K562 (cell line): ENCODE measurements around the gene RBM19. TPM values are rescaled to one million over a fixed set of nuclear protein-coding genes. Genes with fewer than 3 reads are reported as not detected.

ENCODE experiments used
- ATF7 ChIP-seq: fragments of 450-650 bp; IDR thresholded peaks from 2 replicates; pipeline ENCODE4 v1.7.1; 2014; ENCODE audit warnings: mild to moderate bottlenecking, moderate library complexity
- CREB3L1 ChIP-seq: fragments of 450-650 bp; IDR thresholded peaks from 2 replicates; pipeline ENCODE4 v1.6.1; 2014; ENCODE audit warnings: low read depth, mild to moderate bottlenecking, moderate library complexity, borderline replicate concordance
- ETS1 ChIP-seq: conservative IDR thresholded peaks from 2 replicates; pipeline ENCODE4 v1.6.1; 2011; ENCODE audit warnings: low read depth, mild to moderate bottlenecking, low read length; ENCODE audit not compliant: control insufficient read depth
- KHSRP ChIP-seq: fragments of 450-650 bp; IDR thresholded peaks from 2 replicates; pipeline ENCODE4 v1.6.1; 2017
- MYNN ChIP-seq, 2 experiments: sonication (generic); formaldehyde crosslinking in 1 of 2; IDR thresholded peaks; 2 replicates each; pipeline versions ENCODE4 v1.5.0 to v1.6.1; 2016 to 2020; ENCODE audit warnings: antibody characterized with exemption in 1 of 2, missing genetic modification reagents in 1 of 2
- NBN ChIP-seq: fragments of 450-650 bp; IDR thresholded peaks from 2 replicates; pipeline ENCODE4 v1.6.1; 2016; ENCODE audit warnings: low read depth, mild to moderate bottlenecking
- PCBP2 ChIP-seq: fragments of 200-400 bp; formaldehyde crosslinking; IDR thresholded peaks from 2 replicates; pipeline ENCODE4 v1.6.1; 2018; ENCODE audit warnings: low read length, low read depth, mild to moderate bottlenecking, moderate library complexity; ENCODE audit not compliant: poor library complexity, severe bottlenecking
- SAFB ChIP-seq: fragments of 200-400 bp; formaldehyde crosslinking; IDR thresholded peaks from 2 replicates; pipeline ENCODE4 v1.6.1; 2017; ENCODE audit warnings: low read depth, low read length, borderline replicate concordance
- SLC30A9 ChIP-seq: fragments of 250-450 bp; sonication (Bioruptor Pico); IDR thresholded peaks from 2 replicates; pipeline ENCODE4 v1.8.0; 2022; ENCODE audit warnings: mild to moderate bottlenecking, moderate library complexity
- SMARCB1 ChIP-seq: IDR thresholded peaks from 2 replicates; pipeline ENCODE4 v1.6.1; 2011; ENCODE audit warnings: improper control_type of control experiment, low read depth; ENCODE audit not compliant: insufficient read length
- SRSF1 ChIP-seq: fragments of 200-400 bp; formaldehyde crosslinking; IDR thresholded peaks from 2 replicates; pipeline ENCODE4 v1.6.1; 2017; ENCODE audit warnings: mild to moderate bottlenecking, low read depth, low read length, moderate library complexity
- ZBTB5 ChIP-seq: fragments of 450-650 bp; IDR thresholded peaks from 2 replicates; pipeline ENCODE4 v1.6.1; 2017; ENCODE audit warnings: antibody characterized with exemption
- ZFP36 ChIP-seq: fragments of 150-350 bp; IDR thresholded peaks from 2 replicates; pipeline ENCODE4 v1.6.1; 2018; ENCODE audit warnings: low read length, low read depth; ENCODE audit not compliant: partially characterized antibody
- ZNF263 ChIP-seq: sonication (generic); formaldehyde crosslinking; IDR thresholded peaks from 2 replicates; pipeline ENCODE4 v1.8.0; 2022; ENCODE audit warnings: mild to moderate bottlenecking, missing genetic modification reagents, borderline replicate concordance
- polyA plus RNA-seq, 8 experiments: library from polyadenylated mRNA; depleted of rRNA in 4 of 8; stranded (reverse) in 5 of 8; unstranded in 3 of 8; fragments of >200 nt; fragmentation: Nextera tagmentation in 2 of 8; fragmentation: Illumina TruSeq in 1 of 8; extraction: Ambion mirVana in 2 of 8; extraction: Trizol in 1 of 8; gene quantifications; 2 replicates each; pipeline versions ENCODE4 v1.2.1 to v1.2.3, GENCODE V29; 2011 to 2014; ENCODE audit warnings: inconsistent platforms in 1 of 8, missing spikeins in 1 of 8
- total RNA-seq, 7 experiments: library from RNA; depleted of rRNA in 6 of 7; stranded (reverse); fragments of >200 nt in 6 of 7; fragmentation: Illumina TruSeq in 2 of 7; extraction: Trizol in 2 of 7; gene quantifications; 2 replicates each; pipeline versions ENCODE4 v1.2.1 to v1.2.3, GENCODE V29; 2011 to 2021; ENCODE audit warnings: low replicate concordance in 1 of 7
- TF ChIP-seq, protein P1 (sequence below): sonication (generic); formaldehyde crosslinking; IDR thresholded peaks from 2 replicates; pipeline ENCODE4 v1.8.0; 2022; ENCODE audit warnings: mild to moderate bottlenecking, missing genetic modification reagents, borderline replicate concordance
- TF ChIP-seq, protein P2 (sequence below): fragments of 250-450 bp; sonication (Bioruptor Pico); IDR thresholded peaks from 2 replicates; pipeline ENCODE4 v1.4.0; 2020
- TF ChIP-seq, protein P3 (sequence below): fragments of 450-650 bp; formaldehyde crosslinking; IDR thresholded peaks from 2 replicates; pipeline ENCODE4 v1.4.0; 2022; ENCODE audit warnings: missing genetic modification characterization

The RBM19 gene
- total and polyA plus RNA-seq, 9 of the 15 experiments (the other 6 are each of a cell fraction or from before 2014, with no cell fraction given), result 16.0 to 58.4 (median 37.9) TPM

DNA sequence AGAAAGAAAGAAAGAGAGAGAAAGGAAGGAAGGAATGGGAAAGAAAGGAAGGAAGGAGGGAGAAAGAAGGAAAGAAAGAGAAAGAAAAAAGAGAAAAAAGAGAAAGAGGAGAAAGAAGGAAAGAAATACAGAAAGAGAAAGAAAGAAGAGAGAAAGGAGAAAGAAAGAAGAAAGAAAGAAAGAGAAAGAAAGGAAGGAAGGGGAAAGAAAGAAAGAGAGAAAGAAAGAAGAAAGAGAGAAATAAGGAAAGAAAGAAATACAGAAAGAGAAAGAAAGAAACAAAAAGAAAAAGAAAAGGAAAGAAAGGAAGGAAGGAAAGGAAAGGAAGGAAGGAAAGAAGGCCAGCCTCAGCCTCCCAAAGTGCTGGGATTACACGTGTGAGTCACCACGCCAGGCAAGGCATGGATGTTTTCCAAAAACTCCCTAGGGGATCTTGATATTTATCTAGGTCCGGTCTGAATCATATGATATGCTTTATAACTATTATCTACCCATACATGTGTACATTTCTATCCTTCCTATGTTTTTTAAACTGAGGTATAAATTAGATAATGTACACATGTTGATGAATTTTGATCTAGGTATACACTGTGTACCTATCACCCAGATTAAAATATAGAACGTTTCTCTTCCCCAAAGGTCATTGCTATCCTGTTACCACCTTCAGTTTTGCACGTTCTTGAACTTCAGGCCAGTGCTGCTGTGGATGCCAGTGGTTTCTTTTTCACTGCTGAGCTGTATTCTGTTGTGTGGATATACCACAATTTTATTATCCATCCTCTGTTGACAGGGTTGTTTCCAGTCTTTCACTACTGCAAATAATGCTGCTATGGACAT lies 177.9 kb downstream of the RBM19 start (continued):
- no peak for TF ChIP-seq SRSF1
- no peak for TF ChIP-seq SAFB
- no peak for TF ChIP-seq NBN
- no peak for TF ChIP-seq ZFP36
- TF ChIP-seq, protein P1, sequence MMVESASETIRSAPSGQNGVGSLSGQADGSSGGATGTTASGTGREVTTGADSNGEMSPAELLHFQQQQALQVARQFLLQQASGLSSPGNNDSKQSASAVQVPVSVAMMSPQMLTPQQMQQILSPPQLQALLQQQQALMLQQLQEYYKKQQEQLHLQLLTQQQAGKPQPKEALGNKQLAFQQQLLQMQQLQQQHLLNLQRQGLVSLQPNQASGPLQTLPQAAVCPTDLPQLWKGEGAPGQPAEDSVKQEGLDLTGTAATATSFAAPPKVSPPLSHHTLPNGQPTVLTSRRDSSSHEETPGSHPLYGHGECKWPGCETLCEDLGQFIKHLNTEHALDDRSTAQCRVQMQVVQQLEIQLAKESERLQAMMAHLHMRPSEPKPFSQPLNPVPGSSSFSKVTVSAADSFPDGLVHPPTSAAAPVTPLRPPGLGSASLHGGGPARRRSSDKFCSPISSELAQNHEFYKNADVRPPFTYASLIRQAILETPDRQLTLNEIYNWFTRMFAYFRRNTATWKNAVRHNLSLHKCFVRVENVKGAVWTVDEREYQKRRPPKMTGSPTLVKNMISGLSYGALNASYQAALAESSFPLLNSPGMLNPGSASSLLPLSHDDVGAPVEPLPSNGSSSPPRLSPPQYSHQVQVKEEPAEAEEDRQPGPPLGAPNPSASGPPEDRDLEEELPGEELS (CRISPR knock-in tag), result no peak
- TF ChIP-seq, protein P2, sequence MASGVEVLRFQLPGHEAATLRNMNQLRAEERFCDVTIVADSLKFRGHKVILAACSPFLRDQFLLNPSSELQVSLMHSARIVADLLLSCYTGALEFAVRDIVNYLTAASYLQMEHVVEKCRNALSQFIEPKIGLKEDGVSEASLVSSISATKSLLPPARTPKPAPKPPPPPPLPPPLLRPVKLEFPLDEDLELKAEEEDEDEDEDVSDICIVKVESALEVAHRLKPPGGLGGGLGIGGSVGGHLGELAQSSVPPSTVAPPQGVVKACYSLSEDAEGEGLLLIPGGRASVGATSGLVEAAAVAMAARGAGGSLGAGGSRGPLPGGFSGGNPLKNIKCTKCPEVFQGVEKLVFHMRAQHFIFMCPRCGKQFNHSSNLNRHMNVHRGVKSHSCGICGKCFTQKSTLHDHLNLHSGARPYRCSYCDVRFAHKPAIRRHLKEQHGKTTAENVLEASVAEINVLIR (CRISPR knock-in tag), result no peak
- no peak for TF ChIP-seq SLC30A9 (CRISPR knock-in tag)
- no peak for TF ChIP-seq ZNF263 (CRISPR knock-in tag)
- TF ChIP-seq ZBTB5, result peak; percentile 59; the same call in 1 of the 2 replicates
- no peak; the same call in 1 of the 2 replicates for TF ChIP-seq KHSRP
- no peak for TF ChIP-seq MYNN (IDR thresholded peaks at IDR 0.05)
- no peak for TF ChIP-seq MYNN (CRISPR knock-in tag; IDR thresholded peaks at IDR 0.05)
- TF ChIP-seq ETS1, result no peak
- TF ChIP-seq, protein P3, sequence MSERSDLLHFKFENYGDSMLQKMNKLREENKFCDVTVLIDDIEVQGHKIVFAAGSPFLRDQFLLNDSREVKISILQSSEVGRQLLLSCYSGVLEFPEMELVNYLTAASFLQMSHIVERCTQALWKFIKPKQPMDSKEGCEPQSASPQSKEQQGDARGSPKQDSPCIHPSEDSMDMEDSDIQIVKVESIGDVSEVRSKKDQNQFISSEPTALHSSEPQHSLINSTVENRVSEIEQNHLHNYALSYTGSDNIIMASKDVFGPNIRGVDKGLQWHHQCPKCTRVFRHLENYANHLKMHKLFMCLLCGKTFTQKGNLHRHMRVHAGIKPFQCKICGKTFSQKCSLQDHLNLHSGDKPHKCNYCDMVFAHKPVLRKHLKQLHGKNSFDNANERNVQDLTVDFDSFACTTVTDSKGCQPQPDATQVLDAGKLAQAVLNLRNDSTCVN (CRISPR knock-in tag), result no peak
- no peak for TF ChIP-seq PCBP2
- no peak for TF ChIP-seq ATF7
- no peak for TF ChIP-seq CREB3L1
- TF ChIP-seq SMARCB1, result no peak
